Measurements from ENCODE around the gene GALNT18. TPM values are rescaled to one million over a fixed set of nuclear protein-coding genes. Genes with fewer than 3 reads are reported as not detected.

The GALNT18 gene
- polyA plus RNA-seq, 1 donor (not counting 4 experiments of a cell fraction or from before 2014, with no cell fraction given): 27.2 TPM

DNA sequence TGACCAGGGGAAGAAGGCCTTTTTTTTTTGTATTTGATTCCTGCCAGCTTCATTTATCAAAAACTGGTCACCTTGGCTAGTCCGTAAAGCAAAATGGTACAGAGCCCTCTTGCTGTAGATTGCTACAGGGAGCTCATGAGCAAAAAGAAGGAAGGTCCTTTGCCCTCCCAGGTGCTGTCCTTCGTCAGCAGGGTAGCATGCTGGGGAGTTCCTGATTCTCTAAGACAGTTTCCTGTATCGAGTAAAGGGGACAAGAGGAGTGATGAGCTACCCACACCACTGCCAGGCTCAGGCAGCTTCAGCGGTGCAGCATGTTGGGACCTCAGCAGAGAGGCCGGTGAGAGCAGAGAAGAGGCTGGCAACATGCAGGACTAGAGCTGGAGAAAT is 200.9 kb downstream of the GALNT18 start:
- FAIRE-seq: no peak
- no peak overlapping the region for H2AFZ ChIP-seq (ENCODE audit: control insufficient read depth, low read length)
- H3K27ac ChIP-seq (ENCODE audit: control insufficient read depth, insufficient read depth, low read length): no peak overlapping the region
- H3K4me3 ChIP-seq (ENCODE audit: control insufficient read depth in 2 of 3, extremely low read depth in 1 of 3, insufficient read depth in 2 of 3, low read depth in 1 of 3, low read length in 3 of 3): no peak overlapping the region
- H3K9ac ChIP-seq (ENCODE audit: control insufficient read depth, extremely low read depth, insufficient read depth, low read length): no peak overlapping the region
- dilution Hi-C loops (cut with MboI; ENCODE audit: extremely low pct_ligation_motif_present, low sequenced_read_pairs): no loop called here
- no peak for DNase-seq (ENCODE audit: low read depth, low spot score)
- H3K79me2 ChIP-seq (ENCODE audit: control insufficient read depth, insufficient read depth, low read length): no peaks in the 10 kb centered on the region
- H3K4me1 ChIP-seq (ENCODE audit: control insufficient read depth, extremely low read depth, insufficient read depth, low read length): peaks cover 37% of the 10 kb centered on the region
- H4K20me1 ChIP-seq (ENCODE audit: control insufficient read depth, extremely low read depth, insufficient read depth, low read length): peaks cover 9% of the 10 kb centered on the region
- H3K9me3 ChIP-seq (ENCODE audit: control insufficient read depth, low read depth, low read length): no peaks in the 10 kb centered on the region
- no peaks in the 10 kb centered on the region for H3K27me3 ChIP-seq (ENCODE audit: control insufficient read depth, extremely low read depth, insufficient read depth, low read length)
- peaks cover 0 to 11% of the 10 kb centered on the region in 2 experiments for H3K36me3 ChIP-seq (ENCODE audit: control insufficient read depth in 2 of 2, extremely low read depth in 1 of 2, insufficient read depth in 2 of 2, low read length in 2 of 2)
- TF ChIP-seq, protein P1, sequence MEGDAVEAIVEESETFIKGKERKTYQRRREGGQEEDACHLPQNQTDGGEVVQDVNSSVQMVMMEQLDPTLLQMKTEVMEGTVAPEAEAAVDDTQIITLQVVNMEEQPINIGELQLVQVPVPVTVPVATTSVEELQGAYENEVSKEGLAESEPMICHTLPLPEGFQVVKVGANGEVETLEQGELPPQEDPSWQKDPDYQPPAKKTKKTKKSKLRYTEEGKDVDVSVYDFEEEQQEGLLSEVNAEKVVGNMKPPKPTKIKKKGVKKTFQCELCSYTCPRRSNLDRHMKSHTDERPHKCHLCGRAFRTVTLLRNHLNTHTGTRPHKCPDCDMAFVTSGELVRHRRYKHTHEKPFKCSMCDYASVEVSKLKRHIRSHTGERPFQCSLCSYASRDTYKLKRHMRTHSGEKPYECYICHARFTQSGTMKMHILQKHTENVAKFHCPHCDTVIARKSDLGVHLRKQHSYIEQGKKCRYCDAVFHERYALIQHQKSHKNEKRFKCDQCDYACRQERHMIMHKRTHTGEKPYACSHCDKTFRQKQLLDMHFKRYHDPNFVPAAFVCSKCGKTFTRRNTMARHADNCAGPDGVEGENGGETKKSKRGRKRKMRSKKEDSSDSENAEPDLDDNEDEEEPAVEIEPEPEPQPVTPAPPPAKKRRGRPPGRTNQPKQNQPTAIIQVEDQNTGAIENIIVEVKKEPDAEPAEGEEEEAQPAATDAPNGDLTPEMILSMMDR (optimal IDR thresholded peaks at IDR 0.05 in 1 of 3, IDR thresholded peaks at IDR 0.05 in 1 of 3, conservative IDR thresholded peaks at IDR 0.05 in 1 of 3; ENCODE audit: extremely low read depth in 1 of 3, insufficient read depth in 2 of 3, low read length in 3 of 3): no peak
- TF ChIP-seq EZH2 (IDR thresholded peaks at IDR 0.05; ENCODE audit: low read length): no peak
- peaks cover 5% of the 10 kb centered on the region for H3K9me1 ChIP-seq (ENCODE audit: control insufficient read depth, extremely low read depth, insufficient read depth, low read length)
- no peak overlapping the region for H3K4me2 ChIP-seq (ENCODE audit: control insufficient read depth, extremely low read depth, insufficient read depth, low read depth, low read length)

DNA sequence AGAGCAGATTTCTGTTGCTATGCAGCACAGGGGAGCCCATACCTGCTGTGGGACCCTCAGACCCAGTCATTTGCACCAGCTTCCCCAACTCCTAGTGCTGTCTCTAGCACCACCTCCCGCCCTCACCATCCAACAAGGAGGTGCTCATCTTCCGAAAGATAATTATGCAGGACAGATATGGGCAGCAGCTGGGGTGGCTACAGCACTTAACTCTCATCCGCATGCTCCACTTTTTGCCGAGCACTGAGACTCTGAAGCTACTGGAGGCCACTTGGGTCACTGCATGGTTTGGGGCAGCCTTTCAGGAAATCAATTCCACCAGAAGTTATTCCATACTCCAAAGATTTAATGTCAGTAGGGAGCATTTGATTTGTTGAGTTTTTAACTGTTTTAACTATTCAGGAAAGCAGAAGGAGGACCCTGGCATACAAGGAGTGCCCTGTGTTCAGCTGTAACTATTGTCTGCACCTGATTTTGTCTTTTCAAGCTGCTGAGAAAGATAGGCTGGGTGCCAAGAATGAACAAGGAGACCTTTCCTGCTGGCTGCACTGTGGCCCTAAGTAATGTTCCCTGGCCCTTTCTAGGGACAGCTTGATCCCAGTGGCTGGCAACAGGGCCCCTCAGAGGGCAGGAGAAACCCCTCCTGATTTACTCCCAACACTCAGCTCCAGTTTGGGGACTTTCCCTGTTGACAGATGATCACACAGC is 201.5 kb downstream of the GALNT18 start:
- no peak for DNase-seq (ENCODE audit: low read depth, low spot score)
- dilution Hi-C loops (cut with MboI; ENCODE audit: extremely low pct_ligation_motif_present, low sequenced_read_pairs): no loop called here
- no peaks in the 10 kb centered on the region for H3K9me3 ChIP-seq (ENCODE audit: control insufficient read depth, low read depth, low read length)

More for the DNA sequence above, 201.5 kb downstream of the GALNT18 start:
- H2AFZ ChIP-seq (ENCODE audit: control insufficient read depth, low read length): no peak overlapping the region
- no peak overlapping the region for H3K27ac ChIP-seq (ENCODE audit: control insufficient read depth, insufficient read depth, low read length)
- no peaks in the 10 kb centered on the region for H3K27me3 ChIP-seq (ENCODE audit: control insufficient read depth, extremely low read depth, insufficient read depth, low read length)
- H3K79me2 ChIP-seq (ENCODE audit: control insufficient read depth, insufficient read depth, low read length): no peaks in the 10 kb centered on the region
- H3K36me3 ChIP-seq (ENCODE audit: control insufficient read depth in 2 of 2, extremely low read depth in 1 of 2, insufficient read depth in 2 of 2, low read length in 2 of 2): peaks cover 0 to 11% of the 10 kb centered on the region in 2 experiments
- H3K9ac ChIP-seq (ENCODE audit: control insufficient read depth, extremely low read depth, insufficient read depth, low read length): no peak overlapping the region
- no peak overlapping the region for H3K4me2 ChIP-seq (ENCODE audit: control insufficient read depth, extremely low read depth, insufficient read depth, low read depth, low read length)
- H3K4me1 ChIP-seq (ENCODE audit: control insufficient read depth, extremely low read depth, insufficient read depth, low read length): peaks cover 37% of the 10 kb centered on the region
- H3K9me1 ChIP-seq (ENCODE audit: control insufficient read depth, extremely low read depth, insufficient read depth, low read length): peaks cover 5% of the 10 kb centered on the region
- FAIRE-seq: no peak
- peaks cover 9% of the 10 kb centered on the region for H4K20me1 ChIP-seq (ENCODE audit: control insufficient read depth, extremely low read depth, insufficient read depth, low read length)
- TF ChIP-seq EZH2 (IDR thresholded peaks at IDR 0.05; ENCODE audit: low read length): no peak
- TF ChIP-seq, protein P1 (optimal IDR thresholded peaks at IDR 0.05 in 1 of 3, IDR thresholded peaks at IDR 0.05 in 1 of 3, conservative IDR thresholded peaks at IDR 0.05 in 1 of 3; ENCODE audit: extremely low read depth in 1 of 3, insufficient read depth in 2 of 3, low read length in 3 of 3): no peak
- no peak overlapping the region for H3K4me3 ChIP-seq (ENCODE audit: control insufficient read depth in 2 of 3, extremely low read depth in 1 of 3, insufficient read depth in 2 of 3, low read depth in 1 of 3, low read length in 3 of 3)

Measured in keratinocyte (primary cell).